Vagina (tissue), 2 donors: ENCODE measurements around the gene GLCCI1.

Experiments
- POLR2A ChIP-seq, 2 donors: fragments of 450-650 bp; IDR thresholded peaks; one replicate each; pipeline ENCODE4 v1.6.1; 2017; ENCODE audit warnings: antibody characterized with exemption in 2 of 2, mild to moderate bottlenecking in 2 of 2, moderate library complexity in 2 of 2
- TF ChIP-seq, protein P1 (sequence below), 3 experiments: fragments of 450-650 bp in 2 of 3; fragments of 200-600 bp in 1 of 3; sonication (generic) in 1 of 3; IDR thresholded peaks; one replicate each; pipeline ENCODE4 v1.5.1; 2017 to 2019; ENCODE audit warnings: antibody characterized with exemption in 3 of 3, mild to moderate bottlenecking in 2 of 3, moderate library complexity in 2 of 3

DNA sequence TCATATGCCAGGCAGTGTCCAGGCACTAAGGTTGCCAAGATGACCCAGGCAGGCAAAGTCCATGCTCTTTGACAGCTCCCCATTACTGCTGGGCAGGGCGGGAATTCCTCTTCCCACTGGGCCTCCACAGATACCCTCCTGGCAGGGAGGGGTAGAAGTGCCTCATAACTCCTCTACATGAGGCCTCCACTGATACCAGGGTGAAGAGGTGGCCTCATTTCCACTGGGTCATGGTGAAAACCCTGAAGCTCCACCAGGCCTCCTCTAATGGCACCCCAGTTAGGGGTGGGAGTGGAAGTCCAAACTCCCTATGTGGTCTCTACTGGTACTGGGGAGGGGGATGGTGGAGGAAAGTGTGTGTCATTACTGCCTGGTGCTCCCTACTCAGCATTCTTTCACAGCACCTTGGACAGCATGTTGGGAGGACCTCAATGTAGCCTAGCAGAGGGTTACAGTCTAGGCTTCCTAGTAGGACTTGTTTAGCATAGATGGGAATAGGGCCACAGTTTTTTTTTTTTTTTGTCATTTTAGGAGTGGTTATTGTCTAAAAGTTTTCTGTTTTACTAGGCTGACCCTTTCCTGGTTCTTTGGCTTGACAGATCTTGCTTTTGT, 34.6 kb upstream of the GLCCI1 start:
- TF ChIP-seq POLR2A (IDR thresholded peaks at IDR 0.05) = no peak
- TF ChIP-seq, protein P1, sequence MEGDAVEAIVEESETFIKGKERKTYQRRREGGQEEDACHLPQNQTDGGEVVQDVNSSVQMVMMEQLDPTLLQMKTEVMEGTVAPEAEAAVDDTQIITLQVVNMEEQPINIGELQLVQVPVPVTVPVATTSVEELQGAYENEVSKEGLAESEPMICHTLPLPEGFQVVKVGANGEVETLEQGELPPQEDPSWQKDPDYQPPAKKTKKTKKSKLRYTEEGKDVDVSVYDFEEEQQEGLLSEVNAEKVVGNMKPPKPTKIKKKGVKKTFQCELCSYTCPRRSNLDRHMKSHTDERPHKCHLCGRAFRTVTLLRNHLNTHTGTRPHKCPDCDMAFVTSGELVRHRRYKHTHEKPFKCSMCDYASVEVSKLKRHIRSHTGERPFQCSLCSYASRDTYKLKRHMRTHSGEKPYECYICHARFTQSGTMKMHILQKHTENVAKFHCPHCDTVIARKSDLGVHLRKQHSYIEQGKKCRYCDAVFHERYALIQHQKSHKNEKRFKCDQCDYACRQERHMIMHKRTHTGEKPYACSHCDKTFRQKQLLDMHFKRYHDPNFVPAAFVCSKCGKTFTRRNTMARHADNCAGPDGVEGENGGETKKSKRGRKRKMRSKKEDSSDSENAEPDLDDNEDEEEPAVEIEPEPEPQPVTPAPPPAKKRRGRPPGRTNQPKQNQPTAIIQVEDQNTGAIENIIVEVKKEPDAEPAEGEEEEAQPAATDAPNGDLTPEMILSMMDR (IDR thresholded peaks at IDR 0.05) = no peak
